Measurements from ENCODE around the gene PPM1B.
"Not testable (repeated sequence)": the region's sequence is repeated elsewhere in the genome, so short reads cannot be mapped to it uniquely, and the experiment has no call there.

PPM1B gene

GRCh38 chr2:44246840-44247369, 78.2 kb downstream of the PPM1B start:
- no peak for DNase-seq (ENCODE audit: insufficient read length, low spot score)
- no peak for TF ChIP-seq CTCF (IDR thresholded peaks at IDR 0.05; ENCODE audit: insufficient read depth, missing control alignments)
- FAIRE-seq, result no peak

DNA sequence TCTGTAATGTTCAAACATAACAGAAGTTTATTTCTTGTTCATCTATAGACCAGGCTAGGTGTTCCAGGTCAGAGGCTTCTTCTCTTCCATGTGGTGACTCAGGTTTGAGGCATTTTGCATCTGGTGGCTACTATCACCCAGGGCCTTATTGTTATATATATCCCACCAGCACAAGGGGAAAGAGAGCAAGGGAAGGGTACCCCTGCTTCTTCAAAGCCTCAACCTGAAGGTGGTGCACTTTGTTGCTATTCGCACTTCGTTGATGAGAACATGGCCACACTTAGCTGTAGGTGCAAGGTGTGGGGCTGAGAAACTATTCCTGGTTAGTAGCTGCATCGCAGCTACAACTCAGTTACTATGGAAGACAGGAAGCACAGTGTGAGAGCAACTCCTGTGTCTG, 79.2 kb downstream of the PPM1B start:
- no peak for TF ChIP-seq CTCF (IDR thresholded peaks at IDR 0.05; ENCODE audit: insufficient read depth, missing control alignments)
- DNase-seq (ENCODE audit: insufficient read length, low spot score), result no peak
- no peak for FAIRE-seq

GRCh38 chr2:44249269-44249668, 80.6 kb downstream of the PPM1B start:
- not testable (repeated sequence) for FAIRE-seq

GRCh38 chr2:44250376-44250775, 81.7 kb downstream of the PPM1B start:
- no peak for DNase-seq (ENCODE audit: insufficient read length, low spot score)
- no peak for FAIRE-seq
- no peak for TF ChIP-seq CTCF (IDR thresholded peaks at IDR 0.05; ENCODE audit: insufficient read depth, missing control alignments)

More at GRCh38 chr2:44249269-44249668, 80.6 kb downstream of the PPM1B start:
- DNase-seq (ENCODE audit: insufficient read length, low spot score), result not testable (repeated sequence)

- no peak for FAIRE-seq
- no peak for DNase-seq (ENCODE audit: insufficient read length, low spot score)
- no peak for TF ChIP-seq CTCF (IDR thresholded peaks at IDR 0.05; ENCODE audit: insufficient read depth, missing control alignments)
Measured at GRCh38 chr2:44254023-44254422, 85.3 kb downstream of the PPM1B start.

GRCh38 chr2:44255704-44256103, 87.0 kb downstream of the PPM1B start:
- not testable (repeated sequence) for FAIRE-seq; DNase-seq (ENCODE audit: insufficient read length, low spot score)

GRCh38 chr2:44257802-44258201, 89.1 kb downstream of the PPM1B start:
- FAIRE-seq; DNase-seq (ENCODE audit: insufficient read length, low spot score): not testable (repeated sequence)

- DNase-seq (ENCODE audit: insufficient read length, low spot score), result no peak
- no peak for TF ChIP-seq CTCF (IDR thresholded peaks at IDR 0.05; ENCODE audit: insufficient read depth, missing control alignments)
- no peak for FAIRE-seq
Measured at GRCh38 chr2:44267269-44267795, 98.7 kb downstream of the PPM1B start.
